Measurements from ENCODE around the gene ACACA.

GRCh38 chr17:37358830-37359681, 47.6 kb downstream of the ACACA start:
- TF ChIP-seq POU6F1 (CRISPR knock-in tag; IDR thresholded peaks at IDR 0.05; ENCODE audit: borderline replicate concordance, low read depth) (no peak), TCF4 (CRISPR knock-in tag; IDR thresholded peaks at IDR 0.05; ENCODE audit: borderline replicate concordance) (no peak), BACH2 (CRISPR knock-in tag; IDR thresholded peaks at IDR 0.05; ENCODE audit: borderline replicate concordance) (no peak), SNAI2 (CRISPR knock-in tag; IDR thresholded peaks at IDR 0.05) (no peak), ZNF565 (CRISPR knock-in tag; conservative IDR thresholded peaks at IDR 0.05; ENCODE audit: low read depth) (no peak), ZNF8 (CRISPR knock-in tag; IDR thresholded peaks at IDR 0.05) (no peak), ZFP30 (CRISPR knock-in tag; IDR thresholded peaks at IDR 0.05) (no peak)
